Measurements from ENCODE around the gene CCDC13.

GRCh38 chr3:42780398-42780797 lies 7.3 kb upstream of the CCDC13 start:
- TF ChIP-seq, protein P1, sequence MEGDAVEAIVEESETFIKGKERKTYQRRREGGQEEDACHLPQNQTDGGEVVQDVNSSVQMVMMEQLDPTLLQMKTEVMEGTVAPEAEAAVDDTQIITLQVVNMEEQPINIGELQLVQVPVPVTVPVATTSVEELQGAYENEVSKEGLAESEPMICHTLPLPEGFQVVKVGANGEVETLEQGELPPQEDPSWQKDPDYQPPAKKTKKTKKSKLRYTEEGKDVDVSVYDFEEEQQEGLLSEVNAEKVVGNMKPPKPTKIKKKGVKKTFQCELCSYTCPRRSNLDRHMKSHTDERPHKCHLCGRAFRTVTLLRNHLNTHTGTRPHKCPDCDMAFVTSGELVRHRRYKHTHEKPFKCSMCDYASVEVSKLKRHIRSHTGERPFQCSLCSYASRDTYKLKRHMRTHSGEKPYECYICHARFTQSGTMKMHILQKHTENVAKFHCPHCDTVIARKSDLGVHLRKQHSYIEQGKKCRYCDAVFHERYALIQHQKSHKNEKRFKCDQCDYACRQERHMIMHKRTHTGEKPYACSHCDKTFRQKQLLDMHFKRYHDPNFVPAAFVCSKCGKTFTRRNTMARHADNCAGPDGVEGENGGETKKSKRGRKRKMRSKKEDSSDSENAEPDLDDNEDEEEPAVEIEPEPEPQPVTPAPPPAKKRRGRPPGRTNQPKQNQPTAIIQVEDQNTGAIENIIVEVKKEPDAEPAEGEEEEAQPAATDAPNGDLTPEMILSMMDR (IDR thresholded peaks at IDR 0.05), result no peak
- no peak for TF ChIP-seq POLR2A (IDR thresholded peaks at IDR 0.05)
